Left renal cortex interstitium (tissue), 4 donors: ENCODE measurements around the gene FBXO11. TPM values are rescaled to one million over a fixed set of nuclear protein-coding genes. Genes with fewer than 3 reads are reported as not detected.
A peak's percentile ranks its signal among the peaks of the same experiment; 100 is the strongest.

Source experiments
- DNase-seq, 4 donors: peaks; one replicate each; pipeline ENCODE4 v3.0.0-alpha.2; 2013; ENCODE audit warnings: low read depth in 4 of 4, low spot score in 2 of 4, missing footprints in 1 of 4
- polyA plus RNA-seq, 4 donors: library from polyadenylated mRNA; unstranded; fragments of 120-200 nt; gene quantifications; one replicate each; pipeline ENCODE4 v1.2.1, GENCODE V29; 2013; ENCODE audit not compliant: insufficient read length in 4 of 4

The FBXO11 gene
- polyA plus RNA-seq, 4 donors = 70.5 to 101 (median 78.7) TPM

GRCh38 chr2:47798631-47799030, 107.7 kb downstream of the FBXO11 start:
- no peak for DNase-seq

DNA sequence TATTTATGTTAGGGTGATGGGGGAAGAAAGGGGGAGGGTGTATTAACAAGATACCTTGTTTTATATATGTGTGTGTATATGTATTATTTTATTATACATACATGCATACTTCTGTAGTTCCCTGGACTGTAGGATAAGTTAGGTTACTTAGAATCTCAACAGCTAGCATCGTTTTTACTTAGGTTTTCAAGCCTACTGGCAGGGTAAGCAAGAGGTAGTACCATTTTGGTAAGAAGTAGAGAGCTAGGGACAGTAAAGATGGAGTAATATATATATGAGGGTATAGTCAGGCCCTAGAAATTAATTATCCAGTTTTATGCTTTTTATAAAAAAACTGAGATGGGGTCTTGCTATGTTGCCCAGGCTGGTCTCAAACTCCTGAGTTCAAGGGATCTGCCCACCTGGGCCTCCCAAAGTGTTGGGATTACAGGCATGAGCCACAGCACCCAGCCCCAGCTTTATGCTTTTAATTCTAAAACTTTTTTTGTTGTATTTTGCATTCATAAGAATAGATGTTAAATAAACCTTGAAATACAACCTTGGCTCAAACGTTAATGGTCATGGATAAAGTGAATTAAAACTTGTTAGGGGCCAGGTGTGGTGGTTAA, 110.1 kb downstream of the FBXO11 start:
- no peak for DNase-seq

DNA sequence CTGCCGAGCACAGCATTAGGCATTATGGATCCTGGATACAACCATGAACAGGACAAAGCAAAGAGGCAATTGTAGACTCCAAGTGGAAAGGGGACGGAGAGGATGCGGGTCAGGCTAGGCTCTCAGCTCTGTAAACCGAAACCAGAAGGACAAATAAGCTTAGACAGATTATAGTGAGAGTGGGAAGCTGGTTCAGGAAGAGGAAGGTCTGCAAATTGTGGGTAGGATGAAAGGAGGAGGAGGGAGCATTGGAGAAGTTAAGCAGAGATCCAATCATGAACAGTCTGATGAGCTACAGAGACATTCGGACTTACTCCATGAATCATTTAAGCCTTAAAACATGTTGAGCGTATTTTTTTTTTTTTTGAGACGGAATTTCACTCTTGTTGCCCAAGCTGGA, 120.3 kb downstream of the FBXO11 start:
- DNase-seq = no peak

DNA sequence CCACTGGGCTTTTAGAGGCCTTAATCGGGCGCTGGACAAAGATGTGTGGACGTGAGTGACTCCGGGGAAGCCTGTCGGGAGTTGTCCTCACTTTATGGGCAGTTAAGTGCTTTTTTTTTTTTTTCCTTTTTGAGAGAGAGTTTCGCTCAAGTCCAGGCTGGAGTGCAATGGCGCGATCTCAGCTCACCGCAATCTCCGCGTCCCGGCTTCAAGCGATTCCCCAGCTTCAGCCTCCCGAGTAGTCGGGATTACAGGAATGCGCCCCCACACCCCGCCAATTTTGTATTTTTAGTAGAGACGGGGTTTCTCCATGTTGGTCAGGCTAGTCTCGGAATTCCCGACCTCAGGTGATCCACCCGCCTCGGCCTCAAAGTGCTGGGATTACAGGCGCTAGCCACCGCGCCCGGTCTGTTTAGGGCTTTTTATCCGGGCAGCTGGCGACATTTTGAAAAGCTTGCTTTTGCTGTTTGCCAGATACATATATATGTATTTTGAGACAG, 121.9 kb downstream of the FBXO11 start:
- no peak for DNase-seq

DNA sequence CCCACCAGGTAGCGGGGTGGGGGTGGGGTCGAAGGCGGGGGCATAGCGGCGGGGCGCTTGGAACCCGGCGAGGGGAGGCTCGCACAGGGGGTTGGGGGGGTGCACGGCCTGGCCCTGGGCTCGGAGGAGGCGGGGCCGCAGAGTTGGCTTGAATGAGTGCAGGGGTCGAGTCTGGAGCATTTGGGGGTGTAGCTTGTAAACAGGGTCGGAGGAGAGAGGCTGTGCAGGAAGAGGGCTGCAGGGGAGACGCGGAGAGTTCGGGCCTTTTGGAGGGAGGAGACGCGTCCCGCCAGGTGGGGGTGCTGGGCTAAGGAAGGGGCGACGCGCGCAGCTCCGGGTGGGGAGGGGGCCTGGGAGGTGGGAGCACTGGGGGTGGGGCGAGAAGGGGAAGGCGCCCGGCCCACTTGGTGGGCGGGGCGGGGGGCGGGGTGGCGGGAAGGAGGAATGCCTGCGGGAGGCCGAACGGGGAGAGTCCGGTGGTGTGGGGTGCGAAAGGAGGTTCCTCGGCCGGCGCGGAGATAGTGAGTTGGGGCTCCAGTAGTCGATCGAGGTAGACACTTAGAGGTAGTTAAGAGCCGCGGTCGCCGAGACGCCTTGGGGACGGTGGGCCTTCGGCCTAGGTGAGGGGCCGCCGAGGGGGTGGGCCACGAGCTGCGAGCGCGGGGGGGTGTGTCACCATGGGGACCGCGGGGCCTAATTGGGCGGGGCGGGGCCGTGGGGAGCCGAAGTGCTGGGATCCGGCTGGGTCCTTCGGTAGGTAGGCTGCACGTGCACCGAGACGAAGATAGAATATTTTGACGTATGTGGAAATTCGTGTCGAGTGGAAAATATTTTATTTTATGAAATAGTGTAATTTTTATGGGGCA, 122.6 kb downstream of the FBXO11 start:
- DNase-seq = peak in 3 of 4 donors; percentile 52 to 63 (median 57)

- peak; percentile 78 to 86 (median 82) for DNase-seq
Measured at GRCh38 chr2:47782671-47783485, 123.4 kb downstream of the FBXO11 start, which contains the start of gene MSH6. Gene MSH6, plus strand, starts transcription at chr2:47783145. Its CDS starts 89 bp downstream, at chr2:47783234.

DNA sequence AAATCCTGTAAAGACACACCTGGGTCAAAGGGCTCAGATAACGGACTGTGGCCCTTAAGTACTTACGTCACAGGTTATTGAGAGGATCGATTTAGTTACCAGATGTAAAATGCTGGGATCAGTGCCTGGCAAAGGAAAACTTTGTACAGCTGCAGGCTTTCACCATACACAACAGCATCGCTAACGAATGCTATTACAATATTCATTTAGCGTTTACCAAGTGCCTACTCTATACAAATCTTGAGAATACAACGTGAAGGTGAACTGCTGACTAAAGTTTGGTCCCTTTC, 124.0 kb downstream of the FBXO11 start:
- DNase-seq = peak in 1 of 4 donors; percentile 55

- DNase-seq = no peak
Measured at GRCh38 chr2:47779426-47779790, 126.9 kb downstream of the FBXO11 start.

- DNase-seq = no peak
Measured at GRCh38 chr2:47778698-47779425, 127.4 kb downstream of the FBXO11 start.

- DNase-seq = no peak
Measured at GRCh38 chr2:47777277-47777937, 128.9 kb downstream of the FBXO11 start.

DNA sequence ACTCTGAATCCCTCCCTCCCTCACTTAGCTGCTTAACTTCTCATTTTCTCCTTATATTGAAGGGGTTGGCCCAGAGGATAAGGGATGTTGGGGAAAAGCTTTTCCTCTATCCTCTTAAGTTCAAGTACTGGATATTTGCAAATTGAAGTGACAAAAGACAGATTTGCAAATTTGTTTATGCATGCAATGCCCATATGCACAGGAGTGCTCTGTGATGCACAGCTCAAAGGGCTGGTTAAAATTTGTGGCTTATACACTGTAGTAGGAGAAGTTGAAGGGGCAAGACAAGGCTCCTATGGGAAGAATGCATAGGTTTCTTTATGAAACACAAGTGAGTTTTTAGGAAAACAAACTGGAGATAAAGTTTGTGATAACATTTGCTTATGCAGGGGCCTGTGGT, 131.7 kb downstream of the FBXO11 start:
- no peak for DNase-seq

GRCh38 chr2:47772343-47772742, 134.0 kb downstream of the FBXO11 start:
- DNase-seq = no peak

DNA sequence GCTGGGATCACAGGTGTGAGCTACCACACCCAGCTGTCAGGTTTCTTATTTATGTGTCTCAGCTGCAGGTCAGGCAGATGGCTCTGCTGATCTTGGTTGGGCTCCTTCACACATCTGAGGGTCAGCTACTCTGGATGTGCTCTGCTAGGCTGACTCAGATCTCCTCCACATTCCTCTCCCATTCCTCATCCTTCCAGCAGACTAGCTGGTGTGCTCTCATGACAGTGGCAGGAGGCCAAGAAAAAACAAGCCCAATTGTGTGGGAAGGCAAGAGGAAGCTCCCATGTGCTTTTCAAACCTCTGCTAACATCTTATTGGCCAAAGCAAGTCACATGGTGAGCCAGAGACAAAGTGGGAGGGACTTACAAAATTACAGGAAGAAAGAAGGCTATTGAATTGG, 135.1 kb downstream of the FBXO11 start:
- no peak for DNase-seq

DNA sequence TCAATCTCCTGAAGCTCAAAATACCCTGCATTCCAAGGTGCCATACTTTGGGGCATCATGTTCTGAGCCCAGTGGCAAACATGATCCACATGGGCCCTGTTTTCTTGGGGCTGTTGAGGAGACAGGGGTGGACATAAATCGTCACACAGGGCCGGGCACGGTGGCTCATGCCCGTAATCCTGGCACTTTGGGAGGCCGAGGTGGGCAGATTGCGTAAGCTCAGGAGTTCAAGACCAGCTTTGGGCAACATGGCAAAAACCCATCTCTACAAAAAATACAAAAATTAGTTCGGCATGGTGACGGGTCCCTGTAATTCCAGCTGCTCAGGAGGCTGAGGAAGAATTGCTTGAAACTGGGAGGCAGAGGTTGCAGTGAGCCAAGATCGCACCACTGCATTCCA, 137.0 kb downstream of the FBXO11 start:
- no peak for DNase-seq

GRCh38 chr2:47767880-47768609, 138.3 kb downstream of the FBXO11 start:
- no peak for DNase-seq

DNA sequence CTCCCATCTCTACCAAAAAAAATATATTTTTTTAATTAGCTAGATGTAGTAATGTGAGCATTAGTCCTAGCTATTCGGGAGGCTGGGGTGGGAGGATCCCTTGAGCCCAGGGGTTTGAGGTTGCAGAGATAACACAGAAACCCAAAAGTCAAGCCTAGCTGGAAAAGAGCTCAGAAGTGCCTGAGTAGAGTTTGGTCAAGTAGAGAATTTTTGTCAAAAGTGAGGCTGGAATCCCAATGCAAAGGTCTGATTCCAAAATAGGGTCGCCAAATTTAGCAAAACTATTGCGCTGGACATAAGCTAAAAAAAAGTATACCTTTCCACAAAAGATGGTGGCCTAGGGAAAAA, 138.8 kb downstream of the FBXO11 start:
- DNase-seq = no peak

GRCh38 chr2:47751856-47752414, 154.4 kb downstream of the FBXO11 start:
- DNase-seq = no peak

GRCh38 chr2:47747878-47748277, 158.4 kb downstream of the FBXO11 start:
- DNase-seq = no peak

DNA sequence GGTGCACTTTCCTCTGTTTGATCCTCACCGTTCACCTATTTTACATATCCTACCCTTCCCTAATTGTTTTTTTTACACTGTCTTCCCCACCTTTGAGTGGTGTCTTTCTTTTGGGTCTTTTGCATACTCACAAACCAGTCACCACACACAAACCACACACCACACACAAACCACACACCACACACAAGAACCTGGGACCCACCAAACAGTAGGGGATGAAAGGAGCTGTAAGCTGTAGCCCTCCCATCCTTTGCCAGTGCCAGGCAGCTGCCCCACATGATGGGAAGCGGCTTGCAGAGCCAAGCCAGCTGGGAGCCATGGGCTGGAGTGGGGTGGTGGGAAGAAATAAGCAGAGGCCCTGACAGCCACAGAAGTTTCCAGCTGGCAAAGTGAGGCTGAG, 162.2 kb downstream of the FBXO11 start:
- no peak for DNase-seq
